Stimulated activated CD4-positive, alpha-beta T cell treated with anti-CD3 and anti-CD28 coated beads, TNF-alpha, amount 100 ng/mL, for 48 hours (primary cell): ENCODE results near the gene TICAM2.

ENCODE experiments used
- DNase-seq, 3 donors: peaks; one replicate each; pipeline ENCODE4 v3.0.0-alpha.2; 2020; ENCODE audit warnings: low read depth in 3 of 3

Gene TICAM2

DNA sequence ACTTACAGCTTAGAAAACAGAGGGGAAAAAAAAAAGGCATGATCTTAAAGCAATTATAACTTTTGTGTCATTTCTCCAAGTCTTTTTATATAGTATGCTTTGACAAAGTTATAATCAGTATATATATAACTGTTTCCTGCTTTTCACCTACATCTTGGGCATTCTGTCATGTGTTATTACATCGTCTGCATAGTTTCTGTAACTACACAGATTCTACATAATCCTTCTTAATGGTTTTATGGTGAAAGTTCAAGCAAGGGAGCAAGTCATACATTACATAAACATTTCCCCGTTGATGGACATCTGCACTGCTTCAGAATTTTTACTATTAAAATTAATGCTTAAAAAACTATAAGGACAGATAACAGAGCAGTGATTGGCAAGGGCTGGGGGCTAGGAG is 69.8 kb downstream of the TICAM2 start:
- DNase-seq: no peak

DNA sequence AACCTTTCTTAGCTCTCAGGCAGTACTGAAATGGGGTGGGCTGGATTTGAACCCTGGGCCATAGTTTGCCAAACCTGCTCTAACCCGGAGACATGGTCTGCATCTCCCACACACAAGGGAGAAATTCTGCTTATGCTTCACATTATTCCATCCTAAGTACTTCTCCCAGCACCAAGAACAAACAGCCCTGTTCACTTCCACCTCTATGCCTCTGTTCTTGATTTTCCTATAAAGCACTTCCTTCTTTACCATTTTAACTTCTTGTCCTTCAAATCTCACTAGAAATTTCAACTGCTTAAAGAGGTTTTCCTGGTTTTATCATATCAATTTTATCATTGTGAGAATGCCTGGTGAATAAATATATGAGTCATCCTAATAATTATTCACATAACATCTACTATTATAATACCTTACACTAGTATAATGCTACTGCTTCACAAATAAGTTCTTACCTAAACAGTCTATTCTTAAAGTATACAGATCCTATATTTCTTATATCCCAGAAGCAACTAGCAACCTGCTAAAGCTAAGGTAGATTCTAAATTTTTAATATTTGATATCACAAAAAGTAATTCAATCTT is 70.4 kb downstream of the TICAM2 start:
- no peak for DNase-seq

DNA sequence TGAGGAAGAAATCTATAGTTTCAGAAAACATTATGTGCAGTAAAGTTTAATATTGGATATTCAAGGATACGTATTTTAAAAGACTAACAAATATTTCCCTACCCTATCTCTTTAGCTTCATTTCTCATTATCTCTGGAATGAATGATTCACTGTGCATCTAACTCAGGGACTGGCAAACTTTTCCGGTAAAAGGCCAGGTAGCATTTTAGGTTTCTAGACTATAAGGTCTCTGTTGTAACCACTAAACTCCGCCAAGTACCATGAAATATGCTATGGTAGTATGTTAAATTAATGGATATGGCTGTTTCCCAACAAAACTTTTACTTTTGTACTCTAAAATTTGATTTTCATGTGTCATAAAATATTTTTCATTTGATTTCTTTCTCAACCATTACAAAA is 70.9 kb downstream of the TICAM2 start:
- DNase-seq: no peak

DNA sequence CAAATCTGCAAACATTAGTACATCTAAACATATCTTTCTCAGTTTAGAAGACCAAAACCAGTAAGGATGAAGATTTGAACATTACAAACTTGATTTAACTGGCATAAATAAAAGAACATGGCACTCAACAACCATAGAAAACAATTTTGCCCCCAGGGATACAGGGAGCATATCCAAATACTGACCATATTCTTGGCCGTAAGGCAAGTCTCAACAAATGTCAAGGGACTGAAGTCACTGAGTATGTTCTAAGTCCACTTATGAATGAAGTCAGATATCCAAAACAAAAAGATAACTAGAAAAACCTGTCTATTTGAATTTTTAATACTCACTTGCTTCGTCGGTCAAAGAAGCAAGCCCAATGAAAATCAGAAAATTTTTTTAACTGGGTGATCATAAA is 71.9 kb downstream of the TICAM2 start:
- no peak for DNase-seq
